ENCODE data around the gene ZNF391. TPM values are rescaled to one million over a fixed set of nuclear protein-coding genes. Genes with fewer than 3 reads are reported as not detected.
"Not testable (repeated sequence)": the region's sequence is repeated elsewhere in the genome, so short reads cannot be mapped to it uniquely, and the experiment has no call there.

The ZNF391 gene
- 2.1 TPM for polyA plus RNA-seq

DNA sequence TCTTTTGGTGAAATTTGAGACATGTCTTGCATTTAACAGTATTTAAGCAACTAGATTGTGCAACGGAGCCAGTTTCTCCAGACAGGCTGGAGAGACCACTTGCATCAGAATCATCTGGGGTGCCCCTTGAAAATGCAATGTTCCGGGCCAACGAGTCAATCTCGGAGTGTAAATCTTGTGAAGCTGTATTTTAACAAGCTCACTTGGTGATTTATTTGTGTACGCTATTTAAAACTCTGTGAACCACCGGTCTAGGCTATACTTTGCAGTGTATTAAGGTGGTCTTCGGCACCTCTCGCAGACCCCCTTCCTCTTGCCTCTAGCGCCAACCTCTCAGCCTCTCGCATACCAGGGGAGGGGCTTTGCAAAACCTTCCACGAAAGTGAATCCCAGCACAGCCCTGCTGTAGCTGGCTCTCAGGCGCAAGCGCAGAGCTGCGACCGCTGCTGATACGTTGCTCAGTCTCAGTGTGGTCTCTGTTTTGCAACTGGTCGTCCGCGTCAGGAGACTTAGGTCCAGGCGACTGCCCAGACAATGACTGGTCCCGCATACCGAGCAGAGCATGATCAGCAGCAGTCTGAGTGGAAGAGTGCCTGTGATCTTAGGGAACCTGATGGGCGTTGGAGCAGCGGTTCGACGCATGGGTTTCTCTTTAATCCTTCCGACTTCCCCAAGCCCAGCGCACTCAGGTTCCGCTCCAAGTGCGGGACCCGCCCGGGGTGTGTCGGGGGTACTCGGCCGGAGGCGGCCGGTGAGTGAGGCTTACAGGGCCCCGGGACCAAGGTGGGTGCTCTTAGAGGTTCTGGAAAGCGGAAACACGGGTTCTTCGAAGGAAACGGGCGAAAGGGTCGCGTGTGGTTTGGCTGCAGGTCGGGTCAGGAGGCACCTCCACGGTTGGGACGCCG is at the start of gene ZNF391:
ZNF391 (plus strand) TSS at position 467 of the 905 bp plus-strand sequence. CDS start 11,612 bp downstream, outside the sequence.
- H3K4me1 Mint-ChIP-seq = peaks cover 4 to 7% (median 5%) of the 10 kb centered on the region in 3 donors

DNA sequence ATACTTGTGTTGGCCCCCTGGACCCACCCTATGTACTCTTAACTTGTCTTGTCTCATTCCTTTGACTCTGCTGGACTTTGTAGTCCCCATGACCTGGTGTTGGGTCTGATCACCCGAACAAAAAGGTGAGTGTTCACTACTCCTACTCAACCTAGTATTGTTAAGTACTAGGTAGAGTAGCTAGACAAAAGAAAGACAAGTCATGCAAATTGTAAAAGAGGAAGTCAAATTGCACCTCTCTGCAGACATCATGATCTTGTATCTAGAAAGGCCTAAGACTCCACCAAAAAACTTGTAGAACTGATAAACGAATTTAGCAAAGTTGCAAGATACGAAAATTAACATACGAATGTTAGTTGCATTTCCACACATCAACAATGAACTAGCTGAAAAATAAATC is 35.7 kb upstream of the ZNF391 start:
- Mint-ChIP-seq H3K36me3 (peaks cover 2% of the 10 kb centered on the region), H3K4me3 (no peak overlapping the region), H3K4me1 (no peaks in the 10 kb centered on the region), H3K9me3 (peaks cover 6 to 29% (median 9%) of the 10 kb centered on the region in 3 donors), H3K27me3 (peaks cover 1% of the 10 kb centered on the region), H3K27ac (no peak overlapping the region)

More for the DNA sequence above, at the start of gene ZNF391:
- Mint-ChIP-seq H3K4me3 (peak within 1 kb of the TSS; percentile 93 to 98 (median 98)), H3K27me3 (peaks cover 2% of the 10 kb centered on the region), H3K36me3 (no peaks in the 10 kb centered on the region), H3K27ac (peak within 1 kb of the TSS in 2 of 3 donors; percentile 94 to 96), H3K9me3 (peaks cover 1 to 3% (median 2%) of the 10 kb centered on the region in 3 donors)

DNA sequence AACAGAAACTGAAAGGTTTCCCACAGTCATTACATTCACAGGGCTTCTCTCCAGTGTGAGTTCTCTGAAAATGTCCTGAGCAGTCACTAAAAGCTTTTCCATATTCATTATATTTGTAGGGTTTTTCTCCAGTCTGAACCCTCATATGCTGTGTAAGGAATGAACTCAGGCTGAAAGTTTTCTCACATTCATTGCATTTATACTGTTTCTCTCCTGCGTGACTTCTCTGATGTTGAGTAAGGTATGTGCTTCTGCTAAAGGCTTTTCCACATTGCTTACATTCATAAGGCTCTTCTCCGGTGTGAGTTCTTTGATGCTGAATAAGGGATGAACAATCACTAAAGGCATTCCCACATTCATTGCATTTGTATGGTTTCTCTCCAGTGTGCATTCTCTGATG is 29.8 kb upstream of the ZNF391 start:
- H3K36me3 Mint-ChIP-seq = peaks cover 16% of the 10 kb centered on the region
- H3K4me1 Mint-ChIP-seq = no peaks in the 10 kb centered on the region
- no peak overlapping the region for H3K27ac Mint-ChIP-seq
- H3K27me3 Mint-ChIP-seq = no peaks in the 10 kb centered on the region
- H3K9me3 Mint-ChIP-seq = peaks cover 19 to 47% (median 19%) of the 10 kb centered on the region in 3 donors
- no peak overlapping the region for H3K4me3 Mint-ChIP-seq

DNA sequence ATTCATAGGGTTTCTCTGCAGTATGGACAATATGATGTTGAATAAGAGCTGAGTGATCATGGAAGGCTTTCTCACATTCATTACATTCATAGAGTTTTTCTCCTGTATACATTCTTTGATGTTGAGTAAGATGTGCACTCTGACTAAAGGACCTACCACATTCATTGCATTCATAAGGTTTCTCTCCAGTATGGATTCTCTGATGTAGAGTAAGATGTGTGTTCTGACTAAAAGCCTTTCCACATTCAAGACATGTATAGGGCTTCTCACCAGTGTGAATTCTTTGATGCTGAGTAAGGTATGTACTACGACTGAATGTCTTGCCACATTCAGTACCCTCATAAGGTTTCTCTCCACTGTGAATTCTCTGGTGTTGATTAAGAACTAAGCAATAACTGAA is 29.3 kb upstream of the ZNF391 start:
- Mint-ChIP-seq H3K4me3 (no peak overlapping the region), H3K4me1 (no peaks in the 10 kb centered on the region), H3K27me3 (no peaks in the 10 kb centered on the region), H3K36me3 (peaks cover 16% of the 10 kb centered on the region), H3K9me3 (peaks cover 18 to 46% (median 19%) of the 10 kb centered on the region in 3 donors), H3K27ac (no peak overlapping the region)

DNA sequence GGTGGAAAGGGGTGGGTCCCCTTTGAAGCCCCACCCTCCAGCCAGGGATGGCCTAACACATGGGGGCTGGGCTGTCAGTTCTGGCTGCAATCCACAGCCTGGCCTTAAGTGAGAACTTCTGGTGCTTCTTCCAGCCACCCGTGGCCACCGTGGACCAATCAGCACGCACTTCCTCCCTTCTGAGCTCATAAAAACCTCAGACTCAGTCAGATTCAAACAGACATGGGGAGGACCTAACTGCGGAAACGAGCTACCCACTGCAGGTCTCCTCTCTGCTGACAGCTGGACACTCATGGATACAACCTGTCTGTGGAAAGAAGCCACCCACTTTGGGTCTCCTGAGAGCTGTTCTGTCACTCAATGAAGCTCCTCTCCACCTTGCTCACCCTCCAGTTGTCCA is 20.4 kb upstream of the ZNF391 start:
- Mint-ChIP-seq H3K9me3 (peaks cover 3 to 14% (median 6%) of the 10 kb centered on the region in 3 donors), H3K27ac (no peak overlapping the region), H3K4me1 (no peaks in the 10 kb centered on the region), H3K36me3 (peaks cover 8% of the 10 kb centered on the region), H3K4me3 (no peak overlapping the region), H3K27me3 (peaks cover 3% of the 10 kb centered on the region)

DNA sequence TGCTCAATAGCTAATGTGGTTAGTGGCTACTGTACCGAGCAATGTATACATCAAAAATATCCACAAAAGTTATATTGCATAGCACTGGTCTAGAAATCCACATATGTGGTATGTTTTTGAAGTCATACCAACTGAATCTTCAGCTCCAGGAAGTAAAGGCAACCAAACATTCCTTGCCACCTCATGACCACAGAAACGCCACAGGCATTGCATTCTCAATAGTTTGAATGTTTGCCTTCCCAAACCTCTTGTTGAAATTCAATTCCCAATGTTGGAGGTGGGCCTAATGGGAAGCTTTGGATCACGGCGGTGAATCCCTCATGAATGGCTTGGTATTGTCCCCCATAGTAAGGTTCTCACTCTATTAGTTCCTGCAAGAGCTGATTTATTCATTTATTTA is 18.2 kb upstream of the ZNF391 start:
- Mint-ChIP-seq H3K9me3 (peaks cover 5 to 14% (median 6%) of the 10 kb centered on the region in 3 donors), H3K27ac (no peak overlapping the region), H3K4me1 (peaks cover 5 to 8% (median 5%) of the 10 kb centered on the region in 3 donors), H3K27me3 (peaks cover 6% of the 10 kb centered on the region), H3K4me3 (no peak overlapping the region), H3K36me3 (peaks cover 9% of the 10 kb centered on the region)

DNA sequence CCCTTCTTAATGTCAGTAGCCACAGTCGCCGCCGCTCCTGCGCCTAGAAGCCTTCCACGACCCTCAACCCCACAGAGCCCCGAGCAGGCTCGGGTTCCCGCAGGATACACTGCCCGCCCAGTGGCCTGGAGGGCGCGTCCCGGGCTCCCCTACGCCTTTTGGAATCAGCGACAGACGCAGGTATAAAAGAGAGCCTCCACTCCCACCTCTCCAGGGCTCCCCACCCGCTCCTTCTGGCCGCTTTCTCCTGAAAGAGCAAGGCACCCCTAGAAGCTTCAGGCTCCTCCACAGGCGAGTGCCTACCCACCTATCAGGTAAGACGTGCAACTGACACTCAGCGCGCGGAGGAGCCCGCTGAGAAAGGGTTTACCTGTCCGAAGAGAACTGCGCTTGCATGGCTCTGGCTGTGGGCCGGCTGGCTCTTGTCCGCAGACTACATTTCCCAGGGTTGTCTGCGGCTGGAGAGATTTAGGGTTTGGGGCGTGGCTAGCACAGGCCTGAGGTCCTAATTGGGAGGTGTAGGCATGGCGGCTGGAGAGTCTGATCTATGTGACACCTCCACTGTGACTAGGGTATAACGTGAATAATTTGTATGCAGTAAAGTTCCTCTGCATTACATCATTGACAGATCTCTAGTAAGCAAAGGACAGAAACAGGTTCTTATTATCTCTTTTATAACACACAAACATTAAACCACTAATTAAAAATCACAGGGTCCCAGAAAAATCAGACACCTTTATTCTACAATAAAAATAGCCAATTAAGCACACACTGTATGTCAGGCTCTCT is 13.5 kb upstream of the ZNF391 start:
- Mint-ChIP-seq H3K4me3 (peak overlapping the region; percentile 78 to 96 (median 88)), H3K9me3 (peaks cover 0 to 6% (median 0%) of the 10 kb centered on the region in 3 donors), H3K27me3 (peaks cover 6% of the 10 kb centered on the region), H3K4me1 (peaks cover 6 to 11% (median 7%) of the 10 kb centered on the region in 3 donors), H3K36me3 (peaks cover 1% of the 10 kb centered on the region), H3K27ac (peak overlapping the region in 1 of 3 donors; percentile 82)

DNA sequence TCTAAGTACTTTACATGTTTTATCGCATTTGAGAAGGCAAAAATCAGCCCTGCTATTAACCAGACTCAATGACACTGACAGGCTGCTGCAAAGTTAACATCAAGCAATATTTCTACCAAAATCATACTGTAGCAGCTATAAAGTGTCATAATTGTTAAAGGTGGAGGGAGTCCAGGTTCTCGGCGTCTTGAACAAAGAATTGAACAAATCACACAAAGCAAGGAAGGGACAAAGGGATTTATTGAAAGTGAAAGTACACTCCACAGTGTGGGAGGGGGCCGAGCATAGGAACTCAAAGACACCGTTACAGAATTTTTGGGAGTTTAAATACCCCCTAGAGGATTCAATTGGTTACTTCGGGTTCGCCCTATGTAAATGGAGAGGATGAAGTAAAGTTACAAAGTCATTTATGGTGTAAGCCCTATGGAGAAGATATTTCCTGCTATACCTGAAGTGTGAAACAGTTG is 12.9 kb upstream of the ZNF391 start:
- peak overlapping the region in 3 of 4 donors; percentile 78 to 96 (median 94) for H3K4me3 Mint-ChIP-seq
- peaks cover 0 to 7% (median 0%) of the 10 kb centered on the region in 3 donors for H3K9me3 Mint-ChIP-seq
- no peak overlapping the region for H3K27ac Mint-ChIP-seq

DNA sequence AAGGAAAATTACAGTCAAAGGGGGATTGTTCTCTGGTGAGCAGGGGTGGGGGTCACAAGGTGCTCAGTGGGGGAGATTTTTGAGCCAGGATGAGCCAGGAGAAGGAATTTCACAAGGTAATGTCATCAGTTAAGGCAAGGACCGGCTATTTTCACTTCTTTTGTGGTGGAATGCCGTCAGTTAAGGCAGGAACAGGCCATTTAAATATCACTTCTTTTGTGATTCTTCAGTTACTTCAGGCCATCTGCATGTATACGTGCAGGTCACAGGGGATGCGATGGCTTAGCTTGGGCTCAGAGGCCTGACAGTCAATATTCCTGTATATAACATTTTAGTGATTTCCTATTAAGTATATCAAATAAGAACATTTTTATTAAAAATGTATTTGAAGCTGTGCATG is 10.2 kb upstream of the ZNF391 start:
- not testable (repeated sequence) for H3K4me3 Mint-ChIP-seq, H3K27me3 Mint-ChIP-seq, H3K36me3 Mint-ChIP-seq

More for the DNA sequence above, 12.9 kb upstream of the ZNF391 start:
- Mint-ChIP-seq H3K27me3 (peaks cover 6% of the 10 kb centered on the region), H3K36me3 (peaks cover 1% of the 10 kb centered on the region), H3K4me1 (peaks cover 6 to 11% (median 7%) of the 10 kb centered on the region in 3 donors)

DNA sequence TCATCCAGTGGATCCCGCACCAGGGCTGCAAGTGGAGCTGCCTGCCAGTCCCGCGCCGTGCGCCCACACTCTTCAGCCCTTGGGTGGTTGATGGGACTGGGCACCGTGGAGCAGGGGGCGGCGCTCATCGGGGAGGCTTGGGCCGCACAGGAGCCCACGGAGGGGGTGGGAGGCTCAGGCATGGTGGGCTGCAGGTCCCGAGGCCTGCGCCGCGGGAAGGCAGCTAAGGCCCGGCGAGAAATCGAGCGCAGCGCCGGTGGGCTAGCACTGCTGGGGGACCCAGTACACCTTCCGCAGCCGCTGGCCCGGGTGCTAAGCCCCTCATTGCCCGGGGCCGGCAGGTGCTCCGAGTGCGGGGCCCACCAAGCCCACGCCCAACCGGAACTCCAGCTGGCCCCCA is 7.6 kb upstream of the ZNF391 start:
- H3K27me3 Mint-ChIP-seq, H3K4me1 Mint-ChIP-seq, H3K27ac Mint-ChIP-seq, H3K4me3 Mint-ChIP-seq, H3K36me3 Mint-ChIP-seq: not testable (repeated sequence)
- H3K9me3 Mint-ChIP-seq = peaks cover 5 to 13% (median 13%) of the 10 kb centered on the region in 3 donors

More for the DNA sequence above, 10.2 kb upstream of the ZNF391 start:
- peaks cover 6 to 11% (median 7%) of the 10 kb centered on the region in 3 donors for H3K4me1 Mint-ChIP-seq
- H3K9me3 Mint-ChIP-seq = peaks cover 2 to 12% (median 9%) of the 10 kb centered on the region in 3 donors
- not testable (repeated sequence) for H3K27ac Mint-ChIP-seq

DNA sequence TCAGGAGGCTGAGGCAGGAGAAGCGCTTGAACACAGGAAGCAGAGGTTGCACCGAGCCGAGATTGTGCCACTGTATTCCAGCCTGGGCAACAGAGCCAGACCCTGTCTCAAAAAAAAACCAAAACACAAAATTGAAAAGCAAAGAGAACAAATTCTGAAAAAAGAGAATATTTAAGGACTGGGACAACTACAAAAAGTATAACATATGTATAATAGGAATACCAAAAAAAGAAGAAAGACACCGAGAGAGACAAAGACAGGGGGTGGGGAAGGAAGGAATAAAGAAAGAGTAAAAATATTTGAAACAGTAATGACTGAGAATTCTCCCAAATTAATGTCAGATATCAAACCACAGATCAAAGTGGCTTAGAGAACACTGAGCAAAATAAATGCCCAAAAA is 5.5 kb upstream of the ZNF391 start:
- H3K36me3 Mint-ChIP-seq = peaks cover 2% of the 10 kb centered on the region
- peak overlapping the region in 1 of 4 donors; percentile 28 for H3K4me3 Mint-ChIP-seq
- H3K27ac Mint-ChIP-seq = no peak overlapping the region
- peaks cover 5 to 13% (median 9%) of the 10 kb centered on the region in 3 donors for H3K9me3 Mint-ChIP-seq
- peaks cover 0 to 2% (median 1%) of the 10 kb centered on the region in 3 donors for H3K4me1 Mint-ChIP-seq
- H3K27me3 Mint-ChIP-seq = peaks cover 4% of the 10 kb centered on the region

DNA sequence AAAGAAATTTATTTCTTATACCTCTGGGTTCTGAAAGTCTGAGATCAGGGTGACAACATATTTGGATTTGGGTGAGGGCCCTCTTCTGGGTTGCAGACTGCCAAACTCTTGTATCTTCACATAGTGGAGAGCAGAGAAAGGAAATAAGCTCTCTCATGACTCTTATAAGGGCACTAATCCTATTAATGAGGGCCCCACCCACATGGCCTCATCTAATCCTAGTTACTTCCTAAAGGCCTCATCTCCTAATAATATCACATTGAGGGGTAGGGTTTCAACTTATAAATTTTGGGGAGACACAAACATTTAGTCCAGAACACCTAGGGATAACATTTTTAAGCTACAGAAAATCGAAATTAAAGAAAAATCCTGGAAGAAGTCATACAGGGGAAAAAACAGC is 5.1 kb upstream of the ZNF391 start:
- Mint-ChIP-seq H3K4me3 (no peak overlapping the region), H3K27me3 (peaks cover 4% of the 10 kb centered on the region), H3K4me1 (peaks cover 0 to 4% (median 1%) of the 10 kb centered on the region in 3 donors), H3K27ac (no peak overlapping the region), H3K9me3 (peaks cover 5 to 13% (median 9%) of the 10 kb centered on the region in 3 donors), H3K36me3 (peaks cover 2% of the 10 kb centered on the region)

DNA sequence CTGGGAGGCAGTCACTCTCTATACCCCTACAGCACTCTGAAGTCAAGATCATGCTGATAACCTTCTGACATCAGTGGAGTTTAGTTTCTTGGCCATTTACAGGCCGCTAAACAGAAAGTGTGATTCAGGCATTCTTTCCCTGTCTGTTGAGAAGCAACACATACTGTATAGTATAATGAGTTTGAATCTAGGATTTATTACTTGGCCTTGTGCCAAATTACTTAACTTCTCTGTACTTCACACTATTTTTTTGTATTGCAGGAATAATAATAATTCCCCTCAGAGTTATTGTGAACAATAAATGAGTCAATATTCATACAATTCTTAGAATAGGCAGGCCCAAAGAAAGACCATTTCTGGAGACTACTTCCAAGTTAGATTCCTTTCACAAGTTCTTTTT is 4.1 kb downstream of the ZNF391 start:
- peaks cover 0 to 5% (median 5%) of the 10 kb centered on the region in 3 donors for H3K9me3 Mint-ChIP-seq
- no peak overlapping the region for H3K27ac Mint-ChIP-seq
- H3K27me3 Mint-ChIP-seq = no peaks in the 10 kb centered on the region
- peaks cover 12% of the 10 kb centered on the region for H3K36me3 Mint-ChIP-seq
- peaks cover 4 to 7% (median 5%) of the 10 kb centered on the region in 3 donors for H3K4me1 Mint-ChIP-seq
- H3K4me3 Mint-ChIP-seq = no peak overlapping the region

DNA sequence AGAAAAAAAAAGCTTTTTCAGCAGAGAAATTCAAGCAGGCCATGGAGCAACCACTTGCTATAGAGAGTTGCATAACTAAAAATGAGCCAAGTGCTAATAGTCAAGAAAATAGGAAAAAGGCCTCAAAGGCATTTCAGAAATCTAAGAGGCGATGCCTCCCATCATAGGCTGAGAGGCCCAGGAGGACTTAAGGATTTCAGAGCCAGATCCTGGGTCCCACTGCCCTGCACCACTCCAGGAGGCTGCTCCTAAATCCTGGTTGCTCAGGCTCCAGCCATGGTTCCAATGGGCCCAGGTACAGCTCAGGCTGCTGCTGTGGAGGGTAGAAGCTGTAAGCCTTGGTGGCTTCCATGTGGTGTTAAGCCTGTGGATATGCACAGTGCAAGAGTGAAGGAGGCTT is 5.5 kb downstream of the ZNF391 start:
- H3K27me3 Mint-ChIP-seq = no peaks in the 10 kb centered on the region
- peaks cover 15% of the 10 kb centered on the region for H3K36me3 Mint-ChIP-seq
- peaks cover 3 to 4% (median 3%) of the 10 kb centered on the region in 3 donors for H3K4me1 Mint-ChIP-seq
- H3K4me3 Mint-ChIP-seq = no peak overlapping the region
- H3K27ac Mint-ChIP-seq = no peak overlapping the region
- H3K9me3 Mint-ChIP-seq = peaks cover 0 to 8% (median 5%) of the 10 kb centered on the region in 3 donors
